ENCODE measurements around the gene FOXO6.

Gene FOXO6

DNA sequence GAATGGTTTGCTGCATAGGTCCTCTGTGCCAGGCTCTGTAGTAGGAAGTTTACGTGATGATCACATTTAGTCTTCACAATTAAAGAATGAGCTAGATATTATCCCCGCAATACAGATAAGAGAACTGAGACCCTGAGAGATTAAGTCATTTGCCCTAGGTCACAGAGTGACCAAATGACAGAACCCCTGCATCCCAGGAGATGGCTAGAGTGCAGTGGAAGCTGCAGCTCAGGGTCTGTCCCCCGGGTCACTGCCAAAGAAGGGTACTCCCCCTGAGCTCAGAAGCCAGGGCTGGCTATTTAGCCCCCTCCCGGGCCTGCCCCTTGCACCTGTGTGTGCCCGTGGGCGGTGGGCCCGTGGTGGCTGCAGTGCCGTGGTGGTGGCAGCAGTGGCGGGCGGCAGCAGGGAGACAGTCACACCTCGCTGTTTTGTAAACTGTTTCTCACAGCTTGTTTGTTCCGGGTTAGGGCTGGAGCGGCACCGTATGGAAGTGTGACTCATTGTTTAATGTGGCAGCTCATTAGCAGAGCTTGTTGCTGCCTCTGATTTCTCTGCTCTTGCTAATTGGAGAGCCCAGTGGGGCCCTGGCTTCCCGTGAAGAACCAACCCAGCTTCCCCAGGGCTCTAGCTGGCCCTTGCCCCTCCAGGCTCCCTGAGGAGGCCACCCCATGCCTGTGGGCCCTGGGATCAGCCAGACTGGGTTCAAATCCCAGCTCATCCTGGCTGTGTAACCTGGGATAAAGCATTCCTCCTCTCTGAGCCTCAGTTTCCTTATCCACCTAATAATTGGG is 19.3 kb upstream of the FOXO6 start:
- Mint-ChIP-seq H3K27me3 (peaks cover 71% of the 10 kb centered on the region), H3K9me3 (peaks cover 6% of the 10 kb centered on the region), H3K4me3 (no peak overlapping the region), H3K27ac (no peak overlapping the region), H3K4me1 (peaks cover 6% of the 10 kb centered on the region), H3K36me3 (no peaks in the 10 kb centered on the region)
- no peak for ATAC-seq

DNA sequence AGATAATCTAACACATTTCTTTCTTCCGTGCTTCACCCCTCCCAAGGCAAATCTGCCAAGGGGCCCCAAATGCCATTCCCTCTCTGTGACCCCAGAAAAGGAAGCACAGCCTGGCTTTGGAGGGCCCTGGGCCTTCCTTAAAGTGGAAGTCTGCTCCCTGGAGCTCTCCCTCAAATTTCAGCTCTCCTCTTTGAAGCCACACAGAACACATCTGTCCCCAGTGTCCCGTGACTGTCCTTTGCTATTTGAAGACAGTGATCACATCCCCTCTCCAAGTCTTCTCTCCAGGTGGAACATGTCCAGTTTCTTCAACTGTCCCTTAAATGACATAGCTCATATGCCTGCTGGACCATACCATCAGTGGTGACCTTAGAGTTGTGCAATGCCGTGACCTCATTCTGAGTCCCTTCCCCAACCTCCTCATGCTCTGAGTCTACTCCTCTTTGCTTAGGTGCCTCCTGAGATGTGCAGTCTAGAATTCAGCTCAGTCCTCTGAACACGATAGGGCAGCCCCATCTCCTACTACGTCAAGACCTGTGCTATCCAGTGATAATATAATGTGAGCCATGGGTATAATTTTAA is 18.4 kb upstream of the FOXO6 start:
- Mint-ChIP-seq H3K4me1 (peaks cover 6% of the 10 kb centered on the region), H3K4me3 (no peak overlapping the region), H3K27me3 (peaks cover 64% of the 10 kb centered on the region), H3K36me3 (no peaks in the 10 kb centered on the region), H3K27ac (no peak overlapping the region), H3K9me3 (peaks cover 6% of the 10 kb centered on the region)
- ATAC-seq = no peak

DNA sequence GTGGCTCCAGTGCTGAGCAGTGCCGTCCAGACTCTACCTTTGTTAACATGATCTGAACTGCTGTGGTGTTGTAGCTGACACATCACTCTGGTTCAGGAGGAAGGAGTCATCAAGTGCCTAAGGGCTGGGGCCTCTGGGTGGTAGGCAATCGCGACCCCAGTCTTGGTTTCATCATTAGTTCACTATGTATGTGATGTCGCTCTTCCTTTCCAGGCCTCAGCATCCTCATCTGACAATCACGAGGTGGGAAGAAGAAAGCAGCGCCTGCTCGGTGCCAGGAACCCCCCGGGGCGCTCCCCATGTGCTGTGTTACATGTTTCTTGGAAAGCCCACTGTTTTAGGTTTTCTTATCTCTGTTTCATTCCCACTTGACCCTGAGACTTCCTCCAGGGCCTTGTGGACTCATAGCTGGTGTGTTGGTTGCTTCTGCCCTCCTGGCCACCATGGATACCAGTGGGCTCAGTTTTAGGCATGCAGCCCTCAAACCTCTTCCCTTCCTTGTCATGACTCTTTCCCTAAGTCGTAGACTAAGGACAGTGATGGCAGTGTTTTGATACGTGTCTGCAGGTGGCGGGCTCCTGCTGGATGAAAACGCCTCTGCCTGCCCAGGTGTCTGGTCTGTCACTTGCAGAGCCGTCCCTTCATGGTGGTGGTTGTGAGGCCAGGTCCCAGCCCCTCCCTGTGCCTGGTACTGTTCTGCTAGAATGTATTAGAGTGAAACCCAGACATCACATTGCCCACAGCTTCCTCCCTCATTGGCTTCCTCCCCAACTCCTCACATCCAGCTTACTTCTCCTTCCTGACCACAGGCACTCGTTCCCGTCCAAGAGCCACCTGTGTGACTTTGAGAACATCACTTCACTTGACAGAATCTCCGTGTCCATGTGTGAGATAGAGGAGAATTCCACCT is 17.2 kb upstream of the FOXO6 start:
- no peaks in the 10 kb centered on the region for H3K36me3 Mint-ChIP-seq
- H3K9me3 Mint-ChIP-seq = no peaks in the 10 kb centered on the region
- peaks cover 65% of the 10 kb centered on the region for H3K27me3 Mint-ChIP-seq
- no peak overlapping the region for H3K4me3 Mint-ChIP-seq
- peaks cover 6% of the 10 kb centered on the region for H3K4me1 Mint-ChIP-seq
- ATAC-seq = no peak
- H3K27ac Mint-ChIP-seq = no peak overlapping the region

DNA sequence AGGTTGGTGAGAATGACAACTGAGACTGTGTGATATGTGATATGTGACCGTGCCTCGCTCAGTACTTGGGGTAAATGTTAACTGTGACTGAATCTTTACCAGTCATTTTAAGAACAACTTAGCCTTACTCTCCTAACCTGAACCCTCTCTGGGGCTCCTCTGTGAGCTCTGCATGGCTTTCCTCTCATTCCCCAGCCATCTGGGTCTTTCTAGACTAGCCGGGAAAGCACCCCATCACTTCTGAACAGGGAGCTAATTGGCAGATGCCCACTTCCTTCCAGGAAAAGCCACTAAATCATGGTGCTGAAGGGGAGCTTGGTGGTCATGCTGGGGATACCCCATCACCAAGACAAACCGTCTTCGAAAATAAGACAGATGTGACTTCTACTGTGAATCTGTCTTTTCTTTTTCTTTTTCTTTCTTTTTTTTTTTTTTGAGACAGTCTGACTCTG is 16.5 kb upstream of the FOXO6 start:
- Mint-ChIP-seq H3K9me3 (no peaks in the 10 kb centered on the region), H3K36me3 (no peaks in the 10 kb centered on the region), H3K27me3 (peaks cover 71% of the 10 kb centered on the region), H3K4me3 (no peak overlapping the region), H3K27ac (no peak overlapping the region), H3K4me1 (peaks cover 6% of the 10 kb centered on the region)
- no peak for ATAC-seq

DNA sequence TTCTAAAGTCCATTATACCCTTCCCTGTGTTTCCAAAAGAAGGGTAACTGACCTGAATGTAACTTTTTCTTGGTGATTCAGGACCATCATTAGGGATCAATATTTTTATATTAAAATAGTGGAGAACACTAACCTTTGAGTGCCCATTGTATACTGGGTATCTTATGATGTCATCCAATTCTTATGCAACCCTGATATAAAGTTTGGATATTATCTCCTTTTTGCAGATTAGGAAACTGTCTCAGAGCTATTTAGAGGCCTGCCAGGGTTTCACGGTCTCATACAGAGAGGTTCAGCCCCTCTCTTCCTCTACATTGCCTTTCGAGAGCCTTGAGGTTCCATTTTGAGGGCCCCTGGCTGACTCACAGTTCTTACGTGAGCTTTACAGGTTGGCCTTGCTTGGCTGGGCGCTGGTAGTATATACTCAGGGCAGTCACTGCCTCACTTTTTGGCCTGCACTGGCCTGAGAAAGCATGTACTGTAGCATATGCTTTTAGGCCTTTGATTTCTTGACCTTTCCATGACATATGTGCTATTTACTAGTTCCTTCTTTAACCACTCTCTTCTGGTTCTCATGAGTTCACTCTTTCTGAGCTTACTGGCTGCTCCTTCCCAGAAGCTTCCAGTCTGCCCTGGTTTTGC is 15.7 kb upstream of the FOXO6 start:
- H3K36me3 Mint-ChIP-seq = no peaks in the 10 kb centered on the region
- no peak for ATAC-seq
- no peak overlapping the region for H3K4me3 Mint-ChIP-seq
- peaks cover 79% of the 10 kb centered on the region for H3K27me3 Mint-ChIP-seq
- no peaks in the 10 kb centered on the region for H3K9me3 Mint-ChIP-seq
- peaks cover 6% of the 10 kb centered on the region for H3K4me1 Mint-ChIP-seq
- H3K27ac Mint-ChIP-seq = no peak overlapping the region

DNA sequence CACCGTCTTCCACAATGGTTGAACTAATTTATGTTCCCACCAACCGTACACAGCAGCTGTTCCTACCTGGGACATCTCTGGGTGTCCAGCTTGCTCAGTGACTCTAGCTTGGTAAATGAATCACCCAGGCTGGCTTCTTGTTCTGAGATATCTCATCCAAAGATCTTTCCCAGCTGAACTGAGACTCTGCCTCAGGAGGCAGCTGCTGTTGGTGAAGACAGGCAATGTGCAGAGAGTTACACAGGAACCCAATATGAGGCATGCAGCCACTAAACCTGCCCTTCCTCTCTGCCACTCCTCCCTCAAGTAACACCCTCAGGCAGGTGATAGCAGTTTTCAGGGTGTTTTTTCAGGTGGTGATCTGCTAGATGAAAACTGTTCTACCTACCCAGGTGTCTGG is 14.0 kb upstream of the FOXO6 start:
- H3K27me3 Mint-ChIP-seq = peaks cover 84% of the 10 kb centered on the region
- no peaks in the 10 kb centered on the region for H3K9me3 Mint-ChIP-seq

DNA sequence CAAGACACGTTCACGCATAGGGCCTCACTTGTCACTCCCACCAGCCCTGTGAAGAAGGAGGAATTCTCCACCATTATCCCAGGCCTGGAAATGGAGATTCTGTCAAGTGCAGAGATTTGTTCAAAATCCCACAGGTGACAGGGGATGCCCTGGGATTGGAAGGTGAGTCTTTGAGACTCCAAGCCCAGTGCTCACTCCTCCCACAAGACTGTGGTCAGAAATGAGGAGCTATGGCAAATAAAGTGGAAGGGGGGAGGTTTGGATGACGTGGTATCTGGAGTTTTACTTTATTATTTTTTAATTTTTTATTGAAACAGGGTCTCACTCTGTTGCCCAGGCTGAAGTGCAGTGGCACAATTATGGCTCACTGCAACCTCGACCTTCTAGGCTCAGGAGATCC is 12.8 kb upstream of the FOXO6 start:
- no peaks in the 10 kb centered on the region for H3K9me3 Mint-ChIP-seq
- H3K36me3 Mint-ChIP-seq = no peaks in the 10 kb centered on the region
- no peak overlapping the region for H3K27ac Mint-ChIP-seq
- peaks cover 77% of the 10 kb centered on the region for H3K27me3 Mint-ChIP-seq
- no peak overlapping the region for H3K4me3 Mint-ChIP-seq
- ATAC-seq = no peak
- peaks cover 6% of the 10 kb centered on the region for H3K4me1 Mint-ChIP-seq

More for the DNA sequence above, 14.0 kb upstream of the FOXO6 start:
- H3K27ac Mint-ChIP-seq = no peak overlapping the region
- no peaks in the 10 kb centered on the region for H3K36me3 Mint-ChIP-seq
- no peak for ATAC-seq
- no peak overlapping the region for H3K4me3 Mint-ChIP-seq
- peaks cover 6% of the 10 kb centered on the region for H3K4me1 Mint-ChIP-seq

DNA sequence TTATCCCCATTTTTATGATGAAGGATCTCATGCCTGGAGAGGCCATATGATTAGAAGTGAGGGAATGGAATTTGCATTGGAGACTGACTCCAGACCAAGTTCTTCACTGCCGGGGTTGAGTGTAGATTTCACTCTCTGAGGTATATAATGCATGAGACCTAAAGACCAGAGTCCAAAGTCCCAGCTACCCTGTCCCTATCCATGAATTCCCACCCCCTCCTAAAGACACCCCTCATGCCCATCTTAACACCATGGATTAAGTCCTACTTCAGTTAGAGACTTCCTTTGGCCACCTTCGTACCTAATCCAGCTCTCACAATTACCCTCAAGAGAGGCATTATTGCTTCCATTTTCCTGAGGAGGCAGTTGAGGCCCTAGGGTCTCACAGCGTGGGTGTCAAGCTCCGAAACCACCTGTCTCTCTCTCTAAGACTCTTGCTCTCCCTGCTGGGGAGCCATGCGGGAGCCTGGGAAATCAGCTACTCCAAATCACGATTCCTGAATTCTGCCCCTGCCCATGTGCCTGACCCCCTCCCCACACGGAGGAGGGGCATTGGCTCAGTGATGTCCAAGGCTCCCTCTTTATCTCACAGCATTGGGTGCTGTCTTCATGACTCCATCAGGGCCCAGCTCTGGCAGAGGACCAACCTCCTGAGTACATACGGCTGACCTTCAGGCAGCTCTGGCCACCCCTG is 11.7 kb upstream of the FOXO6 start:
- H3K4me1 Mint-ChIP-seq = peaks cover 8% of the 10 kb centered on the region
- no peaks in the 10 kb centered on the region for H3K36me3 Mint-ChIP-seq
- H3K27ac Mint-ChIP-seq = no peak overlapping the region
- no peaks in the 10 kb centered on the region for H3K9me3 Mint-ChIP-seq
- H3K27me3 Mint-ChIP-seq = peaks cover 78% of the 10 kb centered on the region
- ATAC-seq = no peak
- H3K4me3 Mint-ChIP-seq = no peak overlapping the region

DNA sequence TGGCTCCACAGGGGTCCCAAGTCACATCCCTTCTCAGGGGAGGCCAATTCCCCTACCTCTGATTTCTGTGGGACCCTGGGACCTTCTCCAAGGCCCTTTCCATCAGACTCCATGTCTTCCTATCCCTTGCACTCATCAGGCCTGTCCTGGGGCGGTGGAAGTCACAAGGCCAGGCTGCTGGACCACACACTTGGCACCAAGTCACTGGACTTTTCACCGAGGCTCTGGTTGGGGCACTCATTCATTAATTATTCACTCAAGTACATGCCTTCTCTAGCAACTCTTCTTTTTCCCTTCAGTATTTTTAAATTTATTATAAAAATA is 11.2 kb upstream of the FOXO6 start:
- H3K9me3 Mint-ChIP-seq = no peaks in the 10 kb centered on the region
- H3K27ac Mint-ChIP-seq = no peak overlapping the region
- H3K4me3 Mint-ChIP-seq = no peak overlapping the region
- H3K4me1 Mint-ChIP-seq = peaks cover 5% of the 10 kb centered on the region
- no peaks in the 10 kb centered on the region for H3K36me3 Mint-ChIP-seq
- H3K27me3 Mint-ChIP-seq = peaks cover 75% of the 10 kb centered on the region
- no peak for ATAC-seq

DNA sequence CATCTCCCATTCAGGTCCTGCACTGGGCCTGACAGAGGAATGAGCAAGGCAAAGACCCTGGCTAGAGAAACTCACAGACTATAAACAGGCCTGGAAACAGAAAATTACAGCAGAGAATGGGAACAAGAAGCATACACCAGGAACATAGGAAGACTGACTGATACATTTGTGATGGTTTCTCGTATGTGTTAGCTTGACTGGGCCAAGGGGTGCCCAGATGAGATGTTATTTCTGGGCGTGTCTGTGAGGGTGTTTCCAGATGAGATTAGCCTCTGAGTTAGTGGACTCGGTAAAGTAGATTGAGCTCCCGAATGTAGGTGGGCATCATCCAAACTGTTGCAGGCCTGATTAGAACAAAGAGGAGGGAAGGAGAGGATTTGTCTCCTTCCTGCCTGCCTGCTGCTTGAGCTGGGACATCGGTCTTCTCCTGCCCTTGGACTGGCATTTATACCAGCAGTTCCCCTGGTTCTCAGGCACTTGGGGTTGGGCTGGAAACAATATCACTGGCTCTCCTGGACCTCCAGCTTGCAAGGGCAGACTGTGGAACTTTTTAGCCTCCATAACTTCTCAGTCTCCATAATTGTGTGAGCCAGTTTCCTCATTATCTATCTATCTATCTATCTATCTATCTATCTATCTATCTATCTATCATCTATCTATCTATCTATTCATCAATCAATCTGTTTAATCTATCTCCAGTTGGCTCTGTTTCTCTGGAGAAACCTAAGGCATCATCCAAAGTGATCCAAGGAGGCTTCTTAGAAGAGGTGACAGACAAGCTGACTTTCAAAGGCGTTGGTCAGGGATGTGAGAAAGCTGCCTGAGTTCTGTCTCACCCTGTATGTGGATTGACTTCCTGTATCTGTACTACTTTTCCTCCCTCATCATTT is 9.7 kb upstream of the FOXO6 start:
- H3K36me3 Mint-ChIP-seq = no peaks in the 10 kb centered on the region
- no peak overlapping the region for H3K27ac Mint-ChIP-seq
- H3K9me3 Mint-ChIP-seq = no peaks in the 10 kb centered on the region

DNA sequence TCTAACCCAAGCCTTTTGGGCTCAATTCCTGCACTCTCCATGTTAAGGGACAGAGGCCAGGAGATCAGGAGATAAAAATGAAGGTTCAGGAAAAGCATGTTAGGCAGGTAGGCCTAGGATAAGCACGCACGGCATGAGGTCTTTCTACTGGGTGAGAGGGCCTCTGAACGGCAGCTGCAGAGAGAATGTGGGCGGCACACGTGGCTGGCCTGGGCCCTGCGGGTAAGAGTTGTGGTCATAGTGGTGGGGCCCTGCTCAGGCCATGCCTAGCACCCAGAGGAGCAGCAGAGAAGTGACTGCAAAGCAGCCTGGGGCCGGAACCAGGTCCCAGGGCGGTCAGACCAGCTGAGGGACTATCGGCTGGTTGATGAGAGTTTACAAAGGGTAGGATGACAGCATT is 7.5 kb upstream of the FOXO6 start:
- ATAC-seq = peak; percentile 37
- H3K4me3 Mint-ChIP-seq = no peak overlapping the region
- no peaks in the 10 kb centered on the region for H3K36me3 Mint-ChIP-seq
- H3K27me3 Mint-ChIP-seq = peaks cover 67% of the 10 kb centered on the region
- no peak overlapping the region for H3K27ac Mint-ChIP-seq
- no peaks in the 10 kb centered on the region for H3K9me3 Mint-ChIP-seq
- H3K4me1 Mint-ChIP-seq = peaks cover 5% of the 10 kb centered on the region

More for the DNA sequence above, 9.7 kb upstream of the FOXO6 start:
- no peak for ATAC-seq
- peaks cover 5% of the 10 kb centered on the region for H3K4me1 Mint-ChIP-seq
- peaks cover 69% of the 10 kb centered on the region for H3K27me3 Mint-ChIP-seq
- H3K4me3 Mint-ChIP-seq = no peak overlapping the region

DNA sequence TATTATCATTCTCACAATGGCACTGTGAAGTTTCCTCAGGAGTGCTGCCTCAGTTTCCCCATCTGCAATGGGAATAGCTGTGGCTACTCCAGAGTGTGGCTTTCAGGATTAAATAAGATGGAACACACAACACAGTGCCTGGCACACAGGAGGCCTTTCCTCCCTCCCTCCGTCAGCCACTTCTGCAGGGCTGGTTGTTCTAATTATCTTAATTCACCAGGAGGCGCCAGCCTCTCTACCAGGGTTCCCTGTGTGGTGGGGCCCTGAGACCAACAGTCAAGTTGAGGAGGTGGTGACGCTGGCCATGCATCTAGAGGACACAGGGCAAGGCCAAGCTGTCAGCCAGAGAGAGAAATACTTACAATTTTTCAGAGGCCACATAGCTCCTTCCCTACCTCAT is 6.3 kb upstream of the FOXO6 start:
- Mint-ChIP-seq H3K36me3 (no peaks in the 10 kb centered on the region), H3K9me3 (no peaks in the 10 kb centered on the region), H3K27ac (no peak overlapping the region), H3K4me3 (no peak overlapping the region), H3K4me1 (peaks cover 5% of the 10 kb centered on the region), H3K27me3 (peaks cover 62% of the 10 kb centered on the region)
- ATAC-seq = no peak

DNA sequence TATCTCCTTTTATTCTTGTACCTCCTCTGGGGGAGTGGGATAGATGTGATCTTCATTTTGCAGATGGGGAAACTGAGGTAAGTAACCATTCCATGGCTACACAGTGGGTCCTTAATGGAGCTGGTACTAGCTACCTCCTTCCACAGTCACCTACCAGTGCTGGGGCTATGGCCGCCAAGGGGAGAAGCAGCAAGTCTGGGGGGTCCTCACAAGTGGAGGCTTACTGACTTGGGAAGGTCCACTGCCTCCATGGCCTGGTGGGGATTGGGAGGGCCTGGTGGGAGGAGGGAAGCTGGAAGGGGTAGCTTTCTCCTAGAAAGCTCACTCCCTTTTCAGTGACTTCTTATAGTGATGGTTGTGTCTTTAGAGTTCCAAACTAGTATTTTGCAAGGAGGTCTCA is 5.9 kb upstream of the FOXO6 start:
- no peaks in the 10 kb centered on the region for H3K9me3 Mint-ChIP-seq
- no peak overlapping the region for H3K4me3 Mint-ChIP-seq
- H3K27me3 Mint-ChIP-seq = peaks cover 58% of the 10 kb centered on the region
- no peak overlapping the region for H3K27ac Mint-ChIP-seq
- H3K36me3 Mint-ChIP-seq = no peaks in the 10 kb centered on the region
- no peak for ATAC-seq
- peaks cover 5% of the 10 kb centered on the region for H3K4me1 Mint-ChIP-seq

DNA sequence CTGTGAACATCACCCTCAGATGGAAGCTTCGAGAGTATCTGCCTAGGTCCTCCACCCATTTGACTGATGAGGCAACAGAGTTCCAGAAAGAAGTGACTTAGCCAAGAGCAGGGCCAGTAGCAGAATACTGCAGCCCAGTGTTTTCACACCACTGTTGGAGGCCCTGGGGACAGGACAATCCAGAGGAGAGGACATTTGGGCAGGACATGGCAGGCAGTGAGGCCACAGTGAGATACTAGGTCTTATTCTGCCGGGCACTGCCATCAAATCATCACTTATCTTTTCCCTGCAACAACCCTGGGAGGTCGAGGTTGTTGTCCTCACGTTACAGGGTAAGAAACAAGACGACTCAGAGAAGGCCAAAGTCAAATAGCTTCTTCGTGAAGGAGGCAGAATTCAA is 5.5 kb upstream of the FOXO6 start:
- no peak overlapping the region for H3K27ac Mint-ChIP-seq
- ATAC-seq = no peak

More for the DNA sequence above, 5.5 kb upstream of the FOXO6 start:
- Mint-ChIP-seq H3K4me3 (no peak overlapping the region), H3K27me3 (peaks cover 54% of the 10 kb centered on the region), H3K4me1 (peaks cover 5% of the 10 kb centered on the region), H3K36me3 (no peaks in the 10 kb centered on the region), H3K9me3 (no peaks in the 10 kb centered on the region)
